GM12878 (cell line): ENCODE results near the gene UBXN7.

Source experiments
- KDM1A ChIP-seq: fragments of 200-600 bp; sonication (generic); IDR thresholded peaks from 2 replicates; pipeline ENCODE4 v1.6.1; 2016; ENCODE audit warnings: borderline replicate concordance
- NR2C2 ChIP-seq: IDR thresholded peaks from 2 replicates; pipeline ENCODE4 v1.6.1; 2011; ENCODE audit warnings: borderline replicate concordance, low read depth; ENCODE audit not compliant: control insufficient read depth, insufficient read length
- ZNF217 ChIP-seq: fragments of 450-650 bp; IDR thresholded peaks from 2 replicates; pipeline ENCODE4 v1.6.1; 2017; ENCODE audit warnings: antibody characterized with exemption, mild to moderate bottlenecking
- TF ChIP-seq, protein P1 (sequence below): fragments of 450-650 bp; IDR thresholded peaks from 2 replicates; pipeline ENCODE4 v1.6.1; 2017; ENCODE audit warnings: mild to moderate bottlenecking
- TF ChIP-seq, protein P2 (sequence below): fragments of 450-650 bp; IDR thresholded peaks from 2 replicates; pipeline ENCODE4 v1.6.1; 2017; ENCODE audit warnings: low read depth, mild to moderate bottlenecking, moderate library complexity

DNA sequence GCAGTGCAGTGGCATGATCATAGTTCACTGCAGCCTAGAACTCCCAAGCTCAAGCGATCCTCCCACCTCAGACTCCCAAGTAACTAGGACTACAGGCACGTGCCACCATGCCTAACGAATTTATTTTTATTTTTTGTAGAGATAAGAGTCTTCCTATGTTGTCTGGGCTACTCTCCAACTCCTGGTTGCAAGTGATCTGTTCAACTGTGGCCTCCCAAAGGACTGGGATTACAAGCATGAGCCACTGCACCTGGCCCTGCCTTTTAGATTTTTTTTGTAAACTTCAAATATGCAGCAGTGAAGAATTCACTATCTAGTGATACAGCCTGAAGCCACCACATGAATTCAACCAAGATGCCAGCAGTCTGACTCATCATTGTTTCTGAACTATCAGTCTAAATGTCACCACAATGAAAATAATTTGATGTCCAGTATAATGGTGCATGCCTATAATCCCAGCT, 32.7 kb downstream of the UBXN7 start:
- TF ChIP-seq, protein P1, sequence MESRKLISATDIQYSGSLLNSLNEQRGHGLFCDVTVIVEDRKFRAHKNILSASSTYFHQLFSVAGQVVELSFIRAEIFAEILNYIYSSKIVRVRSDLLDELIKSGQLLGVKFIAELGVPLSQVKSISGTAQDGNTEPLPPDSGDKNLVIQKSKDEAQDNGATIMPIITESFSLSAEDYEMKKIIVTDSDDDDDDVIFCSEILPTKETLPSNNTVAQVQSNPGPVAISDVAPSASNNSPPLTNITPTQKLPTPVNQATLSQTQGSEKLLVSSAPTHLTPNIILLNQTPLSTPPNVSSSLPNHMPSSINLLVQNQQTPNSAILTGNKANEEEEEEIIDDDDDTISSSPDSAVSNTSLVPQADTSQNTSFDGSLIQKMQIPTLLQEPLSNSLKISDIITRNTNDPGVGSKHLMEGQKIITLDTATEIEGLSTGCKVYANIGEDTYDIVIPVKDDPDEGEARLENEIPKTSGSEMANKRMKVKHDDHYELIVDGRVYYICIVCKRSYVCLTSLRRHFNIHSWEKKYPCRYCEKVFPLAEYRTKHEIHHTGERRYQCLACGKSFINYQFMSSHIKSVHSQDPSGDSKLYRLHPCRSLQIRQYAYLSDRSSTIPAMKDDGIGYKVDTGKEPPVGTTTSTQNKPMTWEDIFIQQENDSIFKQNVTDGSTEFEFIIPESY: no peak
- no peak for TF ChIP-seq NR2C2
- TF ChIP-seq, protein P2, sequence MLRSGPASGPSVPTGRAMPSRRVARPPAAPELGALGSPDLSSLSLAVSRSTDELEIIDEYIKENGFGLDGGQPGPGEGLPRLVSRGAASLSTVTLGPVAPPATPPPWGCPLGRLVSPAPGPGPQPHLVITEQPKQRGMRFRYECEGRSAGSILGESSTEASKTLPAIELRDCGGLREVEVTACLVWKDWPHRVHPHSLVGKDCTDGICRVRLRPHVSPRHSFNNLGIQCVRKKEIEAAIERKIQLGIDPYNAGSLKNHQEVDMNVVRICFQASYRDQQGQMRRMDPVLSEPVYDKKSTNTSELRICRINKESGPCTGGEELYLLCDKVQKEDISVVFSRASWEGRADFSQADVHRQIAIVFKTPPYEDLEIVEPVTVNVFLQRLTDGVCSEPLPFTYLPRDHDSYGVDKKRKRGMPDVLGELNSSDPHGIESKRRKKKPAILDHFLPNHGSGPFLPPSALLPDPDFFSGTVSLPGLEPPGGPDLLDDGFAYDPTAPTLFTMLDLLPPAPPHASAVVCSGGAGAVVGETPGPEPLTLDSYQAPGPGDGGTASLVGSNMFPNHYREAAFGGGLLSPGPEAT: no peak
- no peak for TF ChIP-seq KDM1A
- TF ChIP-seq ZNF217: no peak
